BJ (cell line): ENCODE results near the gene LRRC1. TPM values are rescaled to one million over a fixed set of nuclear protein-coding genes. Genes with fewer than 3 reads are reported as not detected.

ENCODE experiments used
- CTCF ChIA-PET: fragments of 350-600 bp; formaldehyde crosslinking; extraction: SDS; loops from one replicate; lab custom pipeline; 2021; ENCODE audit warnings: antibody characterized with exemption, inconsistent platforms; lab: Yijun Ruan, JAX
- POLR2A ChIA-PET: fragments of 300-600 bp; sonication (Branson Sonifier 250); formaldehyde crosslinking; extraction: SDS; loops from one replicate; lab custom pipeline; 2021; ENCODE audit warnings: antibody characterized with exemption; lab: Charles Lee
- DNase-seq: peaks from one replicate; pipeline ENCODE4 v3.0.0-alpha.2; 2011; ENCODE audit warnings: low read depth
- H3K27me3 ChIP-seq: 2 replicates; pipeline ENCODE4 v1.6.0; 2011; ENCODE audit warnings: low read length; ENCODE audit not compliant: control insufficient read depth, insufficient read depth
- H3K36me3 ChIP-seq: 2 replicates; pipeline ENCODE4 v1.5.1; 2011; ENCODE audit warnings: low read length; ENCODE audit not compliant: control insufficient read depth, insufficient read depth
- H3K4me3 ChIP-seq: 2 replicates; pipeline ENCODE4 v1.5.1; 2011; ENCODE audit warnings: low read depth, mild to moderate bottlenecking, control low read depth, low read length
- polyA plus RNA-seq: library from polyadenylated mRNA; depleted of rRNA; stranded (reverse); fragments of >200 nt; gene quantifications from 2 replicates; pipeline ENCODE4 v1.2.3, GENCODE V29; 2011
- TF ChIP-seq, protein P1 (sequence below): IDR thresholded peaks from 2 replicates; pipeline ENCODE4 v1.5.1; 2011; ENCODE audit warnings: low read depth, mild to moderate bottlenecking, control low read depth, inconsistent platforms, low read length, moderate library complexity; ENCODE audit not compliant: insufficient read depth

Gene LRRC1
- polyA plus RNA-seq, 1 experiment = 4.3 TPM

DNA sequence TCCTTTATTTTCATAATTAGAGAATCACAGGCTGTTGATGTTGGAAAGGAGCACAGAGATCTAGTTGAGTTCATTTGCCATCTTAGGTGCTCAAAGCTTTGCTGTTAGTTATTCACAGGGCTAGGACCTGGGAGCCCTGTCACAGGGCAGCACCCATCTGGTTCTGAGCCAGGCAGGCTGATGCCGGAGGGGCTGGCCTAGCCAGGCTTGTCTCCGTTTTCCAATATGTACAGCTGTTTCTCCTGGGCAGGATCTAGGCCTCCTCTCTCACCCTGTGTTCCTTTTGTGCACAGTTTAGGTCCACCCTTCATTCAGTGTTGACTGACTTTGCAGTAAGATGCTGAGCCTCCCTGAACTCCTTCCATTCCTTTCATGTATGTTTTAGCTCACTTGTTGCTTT lies 33.4 kb downstream of the LRRC1 start:
- POLR2A ChIA-PET = interaction anchor here (0.6 kb wide), 1 partner anchor 594 kb away, joined by 6 read pairs; no protein-coding TSS in a partner anchor
- H3K27me3 ChIP-seq = no peaks in the 10 kb centered on the region
- no peak for DNase-seq
- TF ChIP-seq, protein P1, sequence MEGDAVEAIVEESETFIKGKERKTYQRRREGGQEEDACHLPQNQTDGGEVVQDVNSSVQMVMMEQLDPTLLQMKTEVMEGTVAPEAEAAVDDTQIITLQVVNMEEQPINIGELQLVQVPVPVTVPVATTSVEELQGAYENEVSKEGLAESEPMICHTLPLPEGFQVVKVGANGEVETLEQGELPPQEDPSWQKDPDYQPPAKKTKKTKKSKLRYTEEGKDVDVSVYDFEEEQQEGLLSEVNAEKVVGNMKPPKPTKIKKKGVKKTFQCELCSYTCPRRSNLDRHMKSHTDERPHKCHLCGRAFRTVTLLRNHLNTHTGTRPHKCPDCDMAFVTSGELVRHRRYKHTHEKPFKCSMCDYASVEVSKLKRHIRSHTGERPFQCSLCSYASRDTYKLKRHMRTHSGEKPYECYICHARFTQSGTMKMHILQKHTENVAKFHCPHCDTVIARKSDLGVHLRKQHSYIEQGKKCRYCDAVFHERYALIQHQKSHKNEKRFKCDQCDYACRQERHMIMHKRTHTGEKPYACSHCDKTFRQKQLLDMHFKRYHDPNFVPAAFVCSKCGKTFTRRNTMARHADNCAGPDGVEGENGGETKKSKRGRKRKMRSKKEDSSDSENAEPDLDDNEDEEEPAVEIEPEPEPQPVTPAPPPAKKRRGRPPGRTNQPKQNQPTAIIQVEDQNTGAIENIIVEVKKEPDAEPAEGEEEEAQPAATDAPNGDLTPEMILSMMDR = no peak
- H3K4me3 ChIP-seq = no peak overlapping the region
- no peaks in the 10 kb centered on the region for H3K36me3 ChIP-seq
- CTCF ChIA-PET = interaction anchor here (0.6 to 1.5 kb wide), 2 partner anchors 13 to 24 kb away, joined by 3 read pairs; no protein-coding TSS in a partner anchor

DNA sequence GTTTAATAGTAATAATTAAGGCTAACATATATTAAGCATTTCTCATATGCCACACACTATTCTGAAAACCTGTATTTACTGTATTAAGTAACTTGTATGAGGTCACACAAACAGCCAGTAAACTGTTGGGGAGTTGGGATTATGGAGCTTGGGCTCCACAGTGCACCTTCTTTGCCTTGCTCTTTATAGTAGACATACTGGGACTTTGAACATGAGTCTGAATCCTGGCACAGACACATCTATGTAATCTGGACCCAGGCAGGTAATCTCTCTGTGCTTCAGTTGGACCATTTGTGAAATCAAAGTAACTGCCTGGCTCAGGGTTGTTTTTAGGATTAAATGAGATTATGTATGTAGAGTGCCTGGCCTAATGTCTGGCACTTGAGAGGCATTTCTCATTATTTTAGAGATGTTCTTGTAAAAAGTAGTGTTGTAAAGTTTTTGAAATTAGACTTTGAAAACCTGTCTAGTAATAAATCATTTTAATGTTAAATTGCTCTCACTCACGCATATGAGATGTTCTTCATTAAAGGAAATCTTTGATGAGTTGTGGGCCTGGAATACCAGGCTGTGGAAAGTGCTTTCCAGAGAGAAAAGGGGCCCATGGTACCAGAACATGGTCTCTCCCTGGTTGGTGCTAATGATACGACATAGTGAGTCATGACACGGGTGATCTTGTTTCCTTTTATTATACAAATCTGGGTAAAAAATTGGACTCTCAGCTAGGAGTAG lies 34.3 kb downstream of the LRRC1 start:
- ChIA-PET POLR2A (no interaction called here), CTCF (interaction anchor here (1.5 kb wide), 1 partner anchor 14 kb away, joined by 3 read pairs; no protein-coding TSS in a partner anchor)
- TF ChIP-seq, protein P1 = no peak
- no peaks in the 10 kb centered on the region for H3K36me3 ChIP-seq
- no peaks in the 10 kb centered on the region for H3K27me3 ChIP-seq
- DNase-seq = no peak
- H3K4me3 ChIP-seq = no peak overlapping the region

DNA sequence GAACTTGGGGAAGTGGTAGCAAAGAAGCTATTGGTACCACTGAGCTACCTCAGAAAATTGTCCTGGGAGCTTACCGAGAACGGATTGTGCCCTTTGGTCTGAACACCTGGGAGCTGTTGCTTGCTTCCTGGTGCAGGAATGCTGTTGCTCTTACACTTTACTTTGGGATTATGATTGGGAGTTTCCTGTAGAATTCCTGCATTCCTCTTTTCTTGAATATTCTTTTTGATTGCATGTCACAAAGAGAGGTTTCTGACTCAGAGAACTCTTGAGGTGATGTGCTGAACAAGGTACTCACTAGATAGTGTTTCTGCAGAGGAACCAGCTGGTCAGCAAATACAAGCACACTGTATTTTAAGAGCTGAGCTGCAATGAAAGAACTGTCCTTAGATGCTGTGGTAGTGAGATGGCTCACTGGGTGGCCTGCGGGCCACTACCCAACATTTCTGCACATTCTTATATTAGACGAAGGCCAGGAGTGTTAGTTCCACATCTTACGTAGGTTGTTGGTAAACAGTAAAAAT lies 35.0 kb downstream of the LRRC1 start:
- H3K27me3 ChIP-seq = no peaks in the 10 kb centered on the region
- H3K36me3 ChIP-seq = no peaks in the 10 kb centered on the region
- H3K4me3 ChIP-seq = no peak overlapping the region
- POLR2A ChIA-PET = no interaction called here
- TF ChIP-seq, protein P1 = no peak
- no peak for DNase-seq
- CTCF ChIA-PET = interaction anchor here (1.0 to 1.5 kb wide), 2 partner anchors 14 to 126 kb away, joined by 3 read pairs; no protein-coding TSS in a partner anchor

GRCh38 chr6:53830366-53830765 lies 35.6 kb downstream of the LRRC1 start:
- no peak overlapping the region for H3K4me3 ChIP-seq
- no peak for DNase-seq
- ChIA-PET CTCF (interaction anchor here (1.0 kb wide), 1 partner anchor 125 kb away, joined by 3 read pairs; no protein-coding TSS in a partner anchor), POLR2A (no interaction called here)
- TF ChIP-seq, protein P1 = no peak
- no peaks in the 10 kb centered on the region for H3K36me3 ChIP-seq
- no peaks in the 10 kb centered on the region for H3K27me3 ChIP-seq

DNA sequence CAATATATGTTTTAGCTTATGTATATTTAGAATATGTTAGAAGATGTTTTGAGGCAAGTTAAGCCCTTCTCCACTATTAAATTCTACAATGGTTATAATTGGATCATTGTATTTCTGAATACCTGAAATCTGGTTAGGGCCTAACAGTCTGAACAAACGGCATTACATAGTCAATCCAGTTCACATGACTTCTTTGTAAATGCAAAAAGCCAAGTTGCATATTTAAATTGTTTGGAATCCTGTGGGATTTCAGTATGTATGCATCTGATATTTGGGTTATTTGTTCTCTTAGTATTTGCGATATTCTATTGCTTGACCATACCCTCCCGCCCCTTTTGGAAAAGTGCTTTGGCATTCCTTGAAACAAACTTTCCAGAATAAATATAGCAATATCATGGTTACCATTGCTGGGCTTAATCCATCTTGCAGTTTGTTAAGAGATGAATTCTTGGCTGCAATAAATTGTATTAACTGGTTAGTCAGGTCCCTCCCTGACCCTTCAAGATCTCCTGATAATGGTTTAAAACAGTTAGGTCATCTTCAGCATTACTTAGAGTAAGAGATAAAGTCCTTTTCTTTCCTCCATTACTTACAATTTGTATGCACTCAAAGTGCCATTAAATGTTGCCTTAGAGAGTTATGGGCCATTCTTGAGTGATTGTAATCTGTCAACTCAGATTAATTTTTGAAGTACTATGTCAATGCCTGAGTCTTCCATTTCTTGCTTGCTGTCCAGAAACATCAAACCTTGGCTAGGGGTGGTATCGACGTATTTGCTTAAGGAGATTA lies 36.5 kb downstream of the LRRC1 start:
- Histone ChIP-seq H3K36me3 (no peaks in the 10 kb centered on the region), H3K4me3 (no peak overlapping the region), H3K27me3 (no peaks in the 10 kb centered on the region)
- ChIA-PET CTCF (no interaction called here), POLR2A (no interaction called here)
- TF ChIP-seq, protein P1 = no peak
- DNase-seq = no peak
